ENCODE data around the gene CDK14. TPM values are rescaled to one million over a fixed set of nuclear protein-coding genes. Genes with fewer than 3 reads are reported as not detected.

CDK14 gene
- total and polyA plus RNA-seq, 2 of the 8 experiments (the other 6 are each of a cell fraction or from before 2014, with no cell fraction given) = 5.5 to 47.3 TPM

DNA sequence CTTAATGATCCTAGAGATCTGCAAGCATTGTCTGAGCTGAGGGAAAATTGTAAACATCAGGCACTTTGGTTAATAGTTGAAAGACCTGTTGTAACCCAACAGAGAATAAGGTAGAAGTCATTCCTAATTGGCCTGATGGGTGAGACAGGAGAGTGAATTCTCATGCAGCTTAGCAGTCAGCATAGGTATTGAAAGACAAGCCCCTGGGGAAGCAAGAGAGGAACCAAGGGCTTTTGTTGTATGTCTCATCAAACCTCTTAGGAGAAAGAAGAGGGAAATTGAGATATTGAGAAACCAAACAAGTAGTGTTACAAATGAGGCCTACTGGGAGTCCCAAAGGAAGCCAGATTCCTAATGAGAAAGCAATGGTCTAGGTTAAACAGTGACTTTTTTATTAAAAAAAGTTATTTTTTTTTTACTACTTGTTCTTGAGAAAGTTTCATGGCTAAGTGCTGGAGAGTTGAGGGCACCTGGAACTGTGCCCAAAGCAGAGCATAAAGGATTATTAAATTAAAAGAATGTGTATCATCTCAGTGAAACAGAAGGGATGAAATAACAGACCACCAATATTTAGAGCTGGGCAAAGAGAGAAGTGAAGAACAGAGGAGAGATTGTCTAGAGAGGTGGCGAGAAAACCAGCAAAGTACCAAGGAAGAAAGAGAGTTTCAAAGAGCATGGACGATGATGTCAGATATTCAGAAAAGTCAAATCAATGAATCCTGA, 168.9 kb downstream of the CDK14 start:
- POLR2A ChIA-PET (ENCODE audit: partially characterized antibody) = interaction anchor here (0.7 kb wide), 1 partner anchor 28 kb away, joined by 3 read pairs; no protein-coding TSS in a partner anchor
- DNase-seq (ENCODE audit: low read depth in 1 of 2, low spot score in 2 of 2) (no peak), FAIRE-seq (peak; percentile 39)
- no peak for TF ChIP-seq SIX5 (IDR thresholded peaks at IDR 0.05; ENCODE audit: low read depth, low read length)

More for the DNA sequence above, 168.9 kb downstream of the CDK14 start:
- H3K4me1 ChIP-seq (replicated peaks in 1 of 4; ENCODE audit: control insufficient read depth in 3 of 4, insufficient read depth in 4 of 4, low read length in 3 of 4) = peaks cover 0 to 5% (median 0%) of the 10 kb centered on the region in 4 experiments; a peak in 1 of 7 replicates
- 88% methylated on average over 2 of the region's 2 CpGs; no CpG with 5 or more reads in 1 of the 2 experiments for WGBS, 2 experiments (ENCODE audit: extremely low coverage in 1 of 2, insufficient coverage in 1 of 2, insufficient read length in 1 of 2, insufficient replicate concordance in 2 of 2, low coverage in 1 of 2, low lambda C conversion rate in 2 of 2, missing lambda C conversion rate in 1 of 2)
- H2AFZ ChIP-seq (ENCODE audit: low read length) = no peak overlapping the region
- no peak overlapping the region for H2BK15ac ChIP-seq (ENCODE audit: low read length)
- no peak overlapping the region for H3K4ac ChIP-seq (replicated peaks; ENCODE audit: insufficient read length, low read depth, low read length)
- H3K9ac ChIP-seq (replicated peaks in 1 of 4; ENCODE audit: extremely low read depth in 1 of 4, low read depth in 3 of 4, low read length in 3 of 4) = no peak overlapping the region
- no peak overlapping the region for H4K5ac ChIP-seq (ENCODE audit: insufficient read length, low read depth, low read length)
- H3K23ac ChIP-seq (ENCODE audit: insufficient read length) = no peak overlapping the region
- no peak overlapping the region for H3K27ac ChIP-seq (ENCODE audit: low read depth, low read length)
- H2BK120ac ChIP-seq (replicated peaks; ENCODE audit: low read depth, low read length) = no peak overlapping the region
- H3K23me2 ChIP-seq (ENCODE audit: low read depth, low read length) = no peaks in the 10 kb centered on the region
- H3K56ac ChIP-seq (replicated peaks; ENCODE audit: insufficient read length, low read depth, low read length) = no peak overlapping the region
- H3K79me1 ChIP-seq (ENCODE audit: low read depth, low read length) = no peaks in the 10 kb centered on the region
- H2BK12ac ChIP-seq (ENCODE audit: low read depth, low read length) = no peak overlapping the region
- H4K20me1 ChIP-seq (replicated peaks in 1 of 2; ENCODE audit: control insufficient read depth in 1 of 2, insufficient read depth in 2 of 2, low read length in 2 of 2) = no peaks in the 10 kb centered on the region
- CTCF ChIA-PET (ENCODE audit: partially characterized antibody) = interaction anchor here (0.6 to 1.4 kb wide), 4 partner anchors 9 to 1517 kb away, joined by 3 to 5 read pairs (median 4); no protein-coding TSS in a partner anchor
- no peaks in the 10 kb centered on the region for H3K27me3 ChIP-seq (replicated peaks in 1 of 4; ENCODE audit: control insufficient read depth in 3 of 4, extremely low read depth in 1 of 4, insufficient read depth in 3 of 4, low read length in 3 of 4)
- H2BK5ac ChIP-seq (ENCODE audit: low read depth, low read length) = no peak overlapping the region
- no peak overlapping the region for H4K8ac ChIP-seq (ENCODE audit: extremely low read depth, insufficient read depth, low read length)
- no peaks in the 10 kb centered on the region for H3K79me2 ChIP-seq (ENCODE audit: control insufficient read depth in 1 of 2, insufficient read depth in 2 of 2, low read length in 2 of 2)
- H2BK20ac ChIP-seq (ENCODE audit: low read length) = no peak overlapping the region
- no peaks in the 10 kb centered on the region for H3K9me3 ChIP-seq (ENCODE audit: insufficient read depth in 2 of 2, low read depth in 1 of 2, low read length in 1 of 2)
- no peaks in the 10 kb centered on the region for H3K36me3 ChIP-seq (ENCODE audit: control insufficient read depth in 2 of 4, insufficient read depth in 4 of 4, low read length in 3 of 4)
- H3K18ac ChIP-seq (ENCODE audit: extremely low read depth, low read length) = no peak overlapping the region
- H3K4me2 ChIP-seq (ENCODE audit: insufficient read depth in 1 of 2, low read depth in 2 of 2, low read length in 2 of 2) = no peak overlapping the region
- no peak overlapping the region for H2AK5ac ChIP-seq (ENCODE audit: low read depth, low read length)
- H3K4me3 ChIP-seq (ENCODE audit: extremely low read depth in 1 of 4, insufficient read depth in 2 of 4, low read depth in 3 of 4, low read length in 4 of 4) = no peak overlapping the region
- no peak overlapping the region for H3K14ac ChIP-seq (ENCODE audit: insufficient read length)
- H4K91ac ChIP-seq (replicated peaks; ENCODE audit: insufficient read length, low read length) = no peak overlapping the region
